Measurements from ENCODE around the gene CHST13. TPM values are rescaled to one million over a fixed set of nuclear protein-coding genes. Genes with fewer than 3 reads are reported as not detected.

The CHST13 gene
- total RNA-seq, 1 experiment from 2014 or later: 0.52 TPM

- TF ChIP-seq CTCF (conservative IDR thresholded peaks at IDR 0.05): no peak
- no peak overlapping the region for H3K4me3 ChIP-seq
- no peaks in the 10 kb centered on the region for H4K20me1 ChIP-seq (ENCODE audit: insufficient read depth)
- no peaks in the 10 kb centered on the region for H3K27me3 ChIP-seq (ENCODE audit: insufficient read depth, low read depth)
- H3K27ac ChIP-seq: no peak overlapping the region
- no peaks in the 10 kb centered on the region for H3K4me1 ChIP-seq (replicated peaks; ENCODE audit: insufficient read depth)
- ChIA-PET CTCF (no interaction called here), POLR2A (ENCODE audit: unreplicated experiment) (interaction anchor here (0.6 kb wide), 1 partner anchor 465 kb away, joined by 3 read pairs; no protein-coding TSS in a partner anchor)
- H3K4me2 ChIP-seq: no peak overlapping the region
- H3K9me3 ChIP-seq (ENCODE audit: insufficient read depth, low read depth): no peaks in the 10 kb centered on the region
- BruUV-seq (replicated peaks): no TSS peak
- intact Hi-C loops (cut with micrococcal nuclease; ENCODE audit: unreplicated experiment): no loop called here
- no peaks in the 10 kb centered on the region for H3F3A ChIP-seq (ENCODE audit: insufficient read depth, low read depth)
- no peaks in the 10 kb centered on the region for H3K36me3 ChIP-seq (ENCODE audit: low read depth)
- H2AFZ ChIP-seq: no peak overlapping the region
- DNase-seq: no peak
- no peaks in the 10 kb centered on the region for H3K9me2 ChIP-seq (ENCODE audit: insufficient read depth)
- H3K79me2 ChIP-seq (ENCODE audit: low read depth): no peaks in the 10 kb centered on the region
These were observed 40.6 kb upstream of the CHST13 start for GRCh38 chr3:126483321-126483761.

- intact Hi-C loops (cut with micrococcal nuclease; ENCODE audit: unreplicated experiment): no loop called here
- Histone ChIP-seq H3K4me2 (no peak overlapping the region), H3K9me2 (ENCODE audit: insufficient read depth) (no peaks in the 10 kb centered on the region), H3K79me2 (ENCODE audit: low read depth) (no peaks in the 10 kb centered on the region), H3K36me3 (ENCODE audit: low read depth) (no peaks in the 10 kb centered on the region), H3K9me3 (ENCODE audit: insufficient read depth, low read depth) (no peaks in the 10 kb centered on the region), H2AFZ (no peak overlapping the region), H3K27ac (no peak overlapping the region), H4K20me1 (ENCODE audit: insufficient read depth) (no peaks in the 10 kb centered on the region), H3K4me3 (no peak overlapping the region), H3F3A (ENCODE audit: insufficient read depth, low read depth) (no peaks in the 10 kb centered on the region), H3K27me3 (ENCODE audit: insufficient read depth, low read depth) (no peaks in the 10 kb centered on the region), H3K4me1 (replicated peaks; ENCODE audit: insufficient read depth) (no peaks in the 10 kb centered on the region)
- ChIA-PET POLR2A (ENCODE audit: unreplicated experiment) (no interaction called here), CTCF (no interaction called here)
- no TSS peak for BruUV-seq (replicated peaks)
- TF ChIP-seq CTCF (conservative IDR thresholded peaks at IDR 0.05) (no peak), EZH2 (IDR thresholded peaks at IDR 0.05; ENCODE audit: low read depth) (no peak)
- DNase-seq: no peak
These were observed 39.8 kb upstream of the CHST13 start for GRCh38 chr3:126484148-126484547.

GRCh38 chr3:126484662-126485061, 39.3 kb upstream of the CHST13 start:
- H3K9me2 ChIP-seq (ENCODE audit: insufficient read depth): no peaks in the 10 kb centered on the region
- ChIA-PET POLR2A (ENCODE audit: unreplicated experiment) (no interaction called here), CTCF (no interaction called here)
- H3K79me2 ChIP-seq (ENCODE audit: low read depth): no peaks in the 10 kb centered on the region
- BruUV-seq (replicated peaks): no TSS peak
- no peak overlapping the region for H3K4me3 ChIP-seq
- H3K9me3 ChIP-seq (ENCODE audit: insufficient read depth, low read depth): no peaks in the 10 kb centered on the region
- H3K27me3 ChIP-seq (ENCODE audit: insufficient read depth, low read depth): no peaks in the 10 kb centered on the region
- no peak overlapping the region for H3K27ac ChIP-seq
- no peaks in the 10 kb centered on the region for H3K4me1 ChIP-seq (replicated peaks; ENCODE audit: insufficient read depth)
- H3K4me2 ChIP-seq: no peak overlapping the region
- H3F3A ChIP-seq (ENCODE audit: insufficient read depth, low read depth): no peaks in the 10 kb centered on the region
- H3K36me3 ChIP-seq (ENCODE audit: low read depth): no peaks in the 10 kb centered on the region
- no peaks in the 10 kb centered on the region for H4K20me1 ChIP-seq (ENCODE audit: insufficient read depth)
- no peak for DNase-seq
- no peak for TF ChIP-seq EZH2 (IDR thresholded peaks at IDR 0.05; ENCODE audit: low read depth)
- TF ChIP-seq CTCF (conservative IDR thresholded peaks at IDR 0.05): no peak
- intact Hi-C loops (cut with micrococcal nuclease; ENCODE audit: unreplicated experiment): no loop called here
- no peak overlapping the region for H2AFZ ChIP-seq

Measured in PC-9 (cell line).